HepG2 (cell line): ENCODE results near the gene NAXD. TPM values are rescaled to one million over a fixed set of nuclear protein-coding genes. Genes with fewer than 3 reads are reported as not detected.
A peak's percentile ranks its signal among the peaks of the same experiment; 100 is the strongest.

Experiments
- ATF7-NPFF ChIP-seq: sonication (generic); formaldehyde crosslinking; IDR thresholded peaks from 2 replicates; pipeline ENCODE4 v1.8.1; 2023; ENCODE audit warnings: mild to moderate bottlenecking, low read depth, missing genetic modification reagents, moderate library complexity
- CBX1 ChIP-seq: IDR thresholded peaks from one replicate; pipeline ENCODE4 v1.6.1; 2016; ENCODE audit warnings: antibody characterized with exemption, low read depth
- CCAR2 ChIP-seq: fragments of 200-400 bp; formaldehyde crosslinking; optimal IDR thresholded peaks from 2 replicates; pipeline ENCODE3; 2018; ENCODE audit warnings: low read depth, mild to moderate bottlenecking, low read length, moderate library complexity
- DMAP1 ChIP-seq: IDR thresholded peaks from 2 replicates; pipeline ENCODE4 v1.6.1; 2016
- DR1 ChIP-seq: sonication (generic); formaldehyde crosslinking; IDR thresholded peaks from 2 replicates; pipeline ENCODE4 v1.8.0; 2021; ENCODE audit warnings: mild to moderate bottlenecking, missing genetic modification reagents, inconsistent platforms
- E2F5 ChIP-seq: sonication (generic); formaldehyde crosslinking; conservative IDR thresholded peaks from 2 replicates; pipeline ENCODE4 v1.4.0; 2020; ENCODE audit warnings: missing genetic modification reagents
- JUN ChIP-seq: sonication (generic); formaldehyde crosslinking; IDR thresholded peaks from 2 replicates; pipeline ENCODE4 v1.4.0; 2020; ENCODE audit warnings: mild to moderate bottlenecking, missing genetic modification reagents
- MAFG ChIP-seq: sonication (generic); formaldehyde crosslinking; IDR thresholded peaks from 2 replicates; pipeline ENCODE4 v1.5.1; 2020; ENCODE audit warnings: mild to moderate bottlenecking, missing genetic modification reagents
- PBX3 ChIP-seq: sonication (generic); formaldehyde crosslinking; IDR thresholded peaks from 2 replicates; pipeline ENCODE4 v1.8.1; 2023; ENCODE audit warnings: missing genetic modification reagents, inconsistent platforms, borderline replicate concordance
- SAP130 ChIP-seq: IDR thresholded peaks from 2 replicates; pipeline ENCODE4 v1.6.1; 2016; ENCODE audit warnings: low read depth
- SIX1 ChIP-seq: sonication (generic); formaldehyde crosslinking; IDR thresholded peaks from 2 replicates; pipeline ENCODE4 v1.4.0; 2020; ENCODE audit warnings: missing genetic modification reagents, borderline replicate concordance
- SNAI1 ChIP-seq: sonication (generic); formaldehyde crosslinking; IDR thresholded peaks from 2 replicates; pipeline ENCODE4 v1.5.0; 2020; ENCODE audit warnings: mild to moderate bottlenecking, missing genetic modification reagents, borderline replicate concordance
- SRY ChIP-seq: sonication (generic); formaldehyde crosslinking; IDR thresholded peaks from 2 replicates; pipeline ENCODE4 v1.8.0; 2022; ENCODE audit warnings: mild to moderate bottlenecking, missing genetic modification reagents
- TGIF2 ChIP-seq: IDR thresholded peaks from 2 replicates; pipeline ENCODE4 v1.6.1; 2016; ENCODE audit warnings: control low read depth, missing compliant biosample characterization
- THAP7 ChIP-seq: sonication (generic); formaldehyde crosslinking; IDR thresholded peaks from 2 replicates; pipeline ENCODE4 v1.8.1; 2023; ENCODE audit warnings: mild to moderate bottlenecking, missing genetic modification reagents
- ZBTB8A ChIP-seq: sonication (generic); formaldehyde crosslinking; IDR thresholded peaks from 2 replicates; pipeline ENCODE4 v1.4.0; 2020; ENCODE audit warnings: mild to moderate bottlenecking, low read depth, missing genetic modification reagents, borderline replicate concordance
- ZFX ChIP-seq: sonication (generic); formaldehyde crosslinking; IDR thresholded peaks from 2 replicates; pipeline ENCODE4 v1.4.0; 2020; ENCODE audit warnings: mild to moderate bottlenecking, low read depth, missing genetic modification reagents, moderate library complexity
- ZNF121 ChIP-seq: sonication (generic); formaldehyde crosslinking; IDR thresholded peaks from 2 replicates; pipeline ENCODE4 v1.5.0; 2020; ENCODE audit warnings: mild to moderate bottlenecking, missing genetic modification reagents
- ZNF17 ChIP-seq: sonication (generic); formaldehyde crosslinking; IDR thresholded peaks from 2 replicates; pipeline ENCODE4 v1.5.0; 2020; ENCODE audit warnings: mild to moderate bottlenecking, missing genetic modification reagents
- ZNF362 ChIP-seq: sonication (generic); formaldehyde crosslinking; IDR thresholded peaks from 2 replicates; pipeline ENCODE4 v1.4.0; 2020; ENCODE audit warnings: missing genetic modification reagents, mild to moderate bottlenecking, borderline replicate concordance
- ZNF557 ChIP-seq: sonication (generic); formaldehyde crosslinking; IDR thresholded peaks from 2 replicates; pipeline ENCODE4 v1.4.0; 2020; ENCODE audit warnings: missing genetic modification reagents
- ZNF850 ChIP-seq: sonication (generic); formaldehyde crosslinking; conservative IDR thresholded peaks from 2 replicates; pipeline ENCODE4 v1.9.0; 2021; ENCODE audit warnings: mild to moderate bottlenecking, missing genetic modification reagents
- ZSCAN12 ChIP-seq: sonication (generic); formaldehyde crosslinking; IDR thresholded peaks from 2 replicates; pipeline ENCODE4 v1.9.0; 2021; ENCODE audit warnings: mild to moderate bottlenecking, missing genetic modification reagents
- ZSCAN20 ChIP-seq: sonication (generic); formaldehyde crosslinking; IDR thresholded peaks from 2 replicates; pipeline ENCODE4 v1.4.0; 2020; ENCODE audit warnings: missing genetic modification reagents, mild to moderate bottlenecking, borderline replicate concordance
- polyA plus RNA-seq, 8 experiments: library from polyadenylated mRNA; depleted of rRNA in 3 of 8; stranded (reverse) in 7 of 8; unstranded in 1 of 8; fragments of >200 nt; fragmentation: Illumina TruSeq in 4 of 8; extraction: Trizol in 4 of 8; gene quantifications; 2 replicates each; pipeline versions ENCODE4 v1.2.1 to v1.2.3, GENCODE V29; 2011 to 2016; ENCODE audit warnings: low read depth in 4 of 8, missing spikeins in 1 of 8, mixed read lengths in 1 of 8; ENCODE audit not compliant: insufficient read depth in 1 of 8
- total RNA-seq, 5 experiments: library from RNA; depleted of rRNA; stranded (reverse); fragments of >200 nt; fragmentation: Illumina TruSeq; extraction: Trizol; gene quantifications; 2 replicates each; pipeline ENCODE4 v1.2.3, GENCODE V29; 2016; ENCODE audit warnings: low read depth in 1 of 5
- TF ChIP-seq, protein P1 (sequence below): sonication (generic); formaldehyde crosslinking; IDR thresholded peaks from 2 replicates; pipeline ENCODE4 v1.4.0; 2020; ENCODE audit warnings: missing genetic modification reagents

Gene NAXD
- total and polyA plus RNA-seq, 2 of the 13 experiments (the other 11 are each of a cell fraction or from before 2014, with no cell fraction given), result 19.0 to 23.2 TPM

DNA sequence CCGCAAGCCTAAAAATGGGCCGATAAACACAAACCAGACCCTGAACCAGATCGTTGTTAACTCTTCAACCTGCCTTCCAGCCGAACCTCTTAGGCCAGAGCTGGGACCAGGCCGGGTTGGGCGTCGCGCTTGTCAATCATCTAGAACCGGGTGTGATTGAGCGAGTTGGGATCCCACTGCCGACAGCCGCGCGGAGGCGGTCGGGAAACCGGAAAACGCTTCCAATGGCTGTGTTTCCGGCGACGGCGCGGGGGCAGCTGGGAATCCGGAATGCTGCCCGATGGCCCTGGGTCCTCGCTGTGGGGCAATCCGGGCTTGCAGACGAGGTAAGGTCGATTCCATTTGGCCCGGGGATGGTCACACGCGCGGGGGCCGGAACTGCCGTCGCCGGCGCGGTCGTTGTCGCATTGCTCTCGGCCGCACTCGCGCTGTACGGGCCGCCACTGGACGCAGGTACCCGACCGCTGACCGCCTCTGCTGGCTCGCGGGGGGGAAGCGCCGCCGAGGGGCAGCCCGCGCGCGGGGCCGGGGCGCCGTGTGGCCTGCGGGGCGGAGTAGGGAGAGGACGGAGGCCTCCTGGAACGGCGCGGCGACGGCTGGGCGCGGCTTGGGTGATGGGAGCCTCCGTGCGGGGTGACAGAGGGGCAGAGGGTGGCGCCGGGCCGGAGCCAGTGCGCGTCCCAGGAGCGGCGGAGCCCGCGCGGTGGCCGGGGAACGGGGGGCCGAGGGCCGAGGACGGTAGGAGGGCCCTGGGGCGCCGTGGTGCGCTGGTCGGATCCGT, at the start of gene NAXD (continued):
- TF ChIP-seq ZBTB8A (no peak), ZFX (peak; percentile 88), ZSCAN12 (no peak; the same call in 1 of the 2 replicates), ZNF121 (no peak), E2F5 (CRISPR knock-in tag) (no peak), CBX1 (no peak), ZNF557 (no peak), DMAP1 (CRISPR knock-in tag) (peak; percentile 70; the same call in 1 of the 2 replicates), JUN (no peak), MAFG (no peak), ZNF850 (CRISPR knock-in tag) (0 out of 2 replicates have a peak, but pooled peaks have one; percentile 25), DR1 (peak; percentile 83), ZSCAN20 (CRISPR knock-in tag) (peak; percentile 91), ZNF362 (no peak), ZNF17 (CRISPR knock-in tag) (0 out of 2 replicates have a peak, but pooled peaks have one; percentile 17), PBX3 (peak; percentile 98), THAP7 (CRISPR knock-in tag) (no peak), TGIF2 (CRISPR knock-in tag) (peak; percentile 63; the same call in 1 of the 2 replicates), SRY (CRISPR knock-in tag) (no peak; the same call in 1 of the 2 replicates), SNAI1 (CRISPR knock-in tag) (no peak), CCAR2 (no peak), SIX1 (no peak), SAP130 (CRISPR knock-in tag) (peak; percentile 75; the same call in 1 of the 2 replicates), ATF7-NPFF (CRISPR knock-in tag) (peak; percentile 43)
- TF ChIP-seq, protein P1, sequence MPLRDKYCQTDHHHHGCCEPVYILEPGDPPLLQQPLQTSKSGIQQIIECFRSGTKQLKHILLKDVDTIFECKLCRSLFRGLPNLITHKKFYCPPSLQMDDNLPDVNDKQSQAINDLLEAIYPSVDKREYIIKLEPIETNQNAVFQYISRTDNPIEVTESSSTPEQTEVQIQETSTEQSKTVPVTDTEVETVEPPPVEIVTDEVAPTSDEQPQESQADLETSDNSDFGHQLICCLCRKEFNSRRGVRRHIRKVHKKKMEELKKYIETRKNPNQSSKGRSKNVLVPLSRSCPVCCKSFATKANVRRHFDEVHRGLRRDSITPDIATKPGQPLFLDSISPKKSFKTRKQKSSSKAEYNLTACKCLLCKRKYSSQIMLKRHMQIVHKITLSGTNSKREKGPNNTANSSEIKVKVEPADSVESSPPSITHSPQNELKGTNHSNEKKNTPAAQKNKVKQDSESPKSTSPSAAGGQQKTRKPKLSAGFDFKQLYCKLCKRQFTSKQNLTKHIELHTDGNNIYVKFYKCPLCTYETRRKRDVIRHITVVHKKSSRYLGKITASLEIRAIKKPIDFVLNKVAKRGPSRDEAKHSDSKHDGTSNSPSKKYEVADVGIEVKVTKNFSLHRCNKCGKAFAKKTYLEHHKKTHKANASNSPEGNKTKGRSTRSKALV (CRISPR knock-in tag), result no peak
